Vagina (tissue), 2 donors: ENCODE measurements around the gene GALNT9.

Experiments
- CTCF ChIP-seq, 3 experiments: fragments of 450-650 bp in 2 of 3; fragments of 200-600 bp in 1 of 3; sonication (generic) in 1 of 3; IDR thresholded peaks; one replicate each; pipeline ENCODE4 v1.5.1; 2017 to 2019; ENCODE audit warnings: antibody characterized with exemption in 3 of 3, mild to moderate bottlenecking in 2 of 3, moderate library complexity in 2 of 3
- POLR2AphosphoS5 ChIP-seq, 2 donors: sonication (generic); formaldehyde crosslinking; IDR thresholded peaks; one replicate each; pipeline ENCODE4 v1.9.0; 2017; ENCODE audit warnings: antibody characterized with exemption in 2 of 2, mild to moderate bottlenecking in 2 of 2, low read depth in 1 of 2; ENCODE audit not compliant: insufficient read depth in 1 of 2

GRCh38 chr12:132214891-132215290 is 114.5 kb downstream of the GALNT9 start:
- TF ChIP-seq POLR2AphosphoS5 (IDR thresholded peaks at IDR 0.05; ENCODE audit: insufficient read depth in 1 of 2, low read depth in 1 of 2) (no peak), CTCF (IDR thresholded peaks at IDR 0.05) (no peak)
